Bronchial epithelial cell (primary cell): Measurements from ENCODE around the gene GUCA2A. TPM values are rescaled to one million over a fixed set of nuclear protein-coding genes. Genes with fewer than 3 reads are reported as not detected.
"Not testable (repeated sequence)": the region's sequence is repeated elsewhere in the genome, so short reads cannot be mapped to it uniquely, and the experiment has no call there.

Source experiments
- DNase-seq: peaks from one replicate; pipeline ENCODE4 v3.0.0-alpha.2; 2010; ENCODE audit warnings: low read depth
- FAIRE-seq: peaks from 2 replicates; lab custom pipeline; 2011; peaks lifted over from hg19 to GRCh38; lab: Jason Lieb, UNC
- H3K27me3 ChIP-seq: 2 replicates; pipeline ENCODE4 v1.5.1; 2011; ENCODE audit warnings: low read length; ENCODE audit not compliant: control insufficient read depth, insufficient read depth
- H3K36me3 ChIP-seq: 2 replicates; pipeline ENCODE4 v1.5.1; 2011; ENCODE audit warnings: low read length; ENCODE audit not compliant: control insufficient read depth, insufficient read depth
- H3K4me3 ChIP-seq: 2 replicates; pipeline ENCODE4 v1.5.1; 2011; ENCODE audit warnings: mild to moderate bottlenecking, low read depth, low read length, control low read depth
- CTCF ChIP-seq: IDR thresholded peaks from 2 replicates; pipeline ENCODE4 v1.5.1; 2011; ENCODE audit warnings: mild to moderate bottlenecking, moderate library complexity, low read length, control low read depth, inconsistent platforms; ENCODE audit not compliant: insufficient read depth, severe bottlenecking
- total RNA-seq: library from RNA; depleted of rRNA; stranded (reverse); fragments of >200 nt; gene quantifications from 2 replicates; pipeline ENCODE4 v1.2.1, GENCODE V29; 2014

The GUCA2A gene
- total RNA-seq, result not detected in 2 replicates

GRCh38 chr1:42164551-42165420, at the start of gene GUCA2A:
Gene GUCA2A, minus strand, starts transcription at chr1:42164745. Its CDS starts 33 bp downstream, at chr1:42164712.
- no peak for FAIRE-seq
- DNase-seq, result no peak
- H3K36me3 ChIP-seq, result no peaks in the 10 kb centered on the region
- H3K4me3 ChIP-seq, result no peak within 1 kb of the TSS
- no peak for TF ChIP-seq CTCF
- no peaks in the 10 kb centered on the region for H3K27me3 ChIP-seq

- Histone ChIP-seq H3K36me3 (no peaks in the 10 kb centered on the region), H3K27me3 (no peaks in the 10 kb centered on the region), H3K4me3 (no peak overlapping the region)
- DNase-seq, result peak; percentile 46
- no peak for TF ChIP-seq CTCF
- FAIRE-seq, result no peak
Observed at GRCh38 chr1:42211224-42211623, 46.7 kb upstream of the GUCA2A start.

GRCh38 chr1:42210421-42211133, 46.0 kb upstream of the GUCA2A start:
- DNase-seq, result no peak
- H3K4me3 ChIP-seq, result no peak overlapping the region
- H3K36me3 ChIP-seq, result no peaks in the 10 kb centered on the region
- TF ChIP-seq CTCF, result no peak
- FAIRE-seq, result peak; percentile 93
- H3K27me3 ChIP-seq, result no peaks in the 10 kb centered on the region

- Histone ChIP-seq H3K4me3 (no peak overlapping the region), H3K36me3 (no peaks in the 10 kb centered on the region), H3K27me3 (no peaks in the 10 kb centered on the region)
- DNase-seq (no peak), FAIRE-seq (no peak)
- no peak for TF ChIP-seq CTCF
Observed at GRCh38 chr1:42209526-42210251, 45.1 kb upstream of the GUCA2A start.

- not testable (repeated sequence) for H3K27me3 ChIP-seq, FAIRE-seq, DNase-seq, H3K36me3 ChIP-seq, H3K4me3 ChIP-seq
Observed at GRCh38 chr1:42206930-42207329, 42.4 kb upstream of the GUCA2A start.

GRCh38 chr1:42206164-42206563, 41.6 kb upstream of the GUCA2A start:
- DNase-seq, result peak; percentile 85
- no peak overlapping the region for H3K4me3 ChIP-seq
- no peaks in the 10 kb centered on the region for H3K36me3 ChIP-seq
- FAIRE-seq, result no peak
- H3K27me3 ChIP-seq, result no peaks in the 10 kb centered on the region
- no peak for TF ChIP-seq CTCF
